ENCODE results near the gene PTCSC3. TPM values are rescaled to one million over a fixed set of nuclear protein-coding genes. Genes with fewer than 3 reads are reported as not detected.

Gene PTCSC3
- total and polyA plus RNA-seq, 9 of the 15 experiments (the other 6 are each of a cell fraction or from before 2014, with no cell fraction given), result not detected

DNA sequence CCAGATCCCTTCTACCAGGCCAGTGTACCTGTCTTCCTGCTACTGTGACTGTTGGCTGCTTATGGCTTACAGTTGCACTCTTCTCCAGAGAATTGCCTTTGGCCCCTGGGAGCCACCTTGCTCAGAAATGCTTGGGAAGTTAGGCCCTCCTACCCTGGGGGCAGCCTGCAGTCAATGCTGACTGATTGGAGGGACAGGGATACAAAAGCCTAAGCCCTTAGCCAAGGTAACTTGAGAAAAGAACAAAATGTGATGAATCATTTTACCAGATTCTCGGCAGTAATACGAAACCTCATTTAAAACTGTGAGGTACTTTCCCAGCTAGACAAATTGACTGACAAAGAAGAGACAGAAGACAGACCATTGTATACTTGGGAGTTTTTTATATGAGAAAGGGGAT is 47.3 kb downstream of the PTCSC3 start:
- no peak for ATAC-seq
- Histone ChIP-seq H3K36me3 (ENCODE audit: control insufficient read depth, insufficient read depth, low read length) (no peaks in the 10 kb centered on the region), H3K27ac (ENCODE audit: extremely low read depth, low read depth, low read length) (no peak overlapping the region), H4K20me1 (replicated peaks; ENCODE audit: control insufficient read depth, insufficient read depth, low read length) (no peaks in the 10 kb centered on the region), H3K9me3 (replicated peaks; ENCODE audit: control insufficient read depth, insufficient read depth, low read depth, low read length) (no peaks in the 10 kb centered on the region), H3K9ac (ENCODE audit: insufficient read depth in 1 of 2, low read depth in 2 of 2, low read length in 2 of 2) (no peak overlapping the region), H3K4me2 (ENCODE audit: insufficient read depth, low read length) (no peak overlapping the region), H3K27me3 (ENCODE audit: control insufficient read depth in 2 of 2, insufficient read depth in 2 of 2, low read length in 2 of 2) (no peaks in the 10 kb centered on the region), H3K79me2 (ENCODE audit: control insufficient read depth, insufficient read depth, low read length) (no peaks in the 10 kb centered on the region), H3K4me1 (replicated peaks in 1 of 2; ENCODE audit: control insufficient read depth in 2 of 2, insufficient read depth in 2 of 2, low read length in 2 of 2) (no peaks in the 10 kb centered on the region), H3K4me3 (no peak overlapping the region), H3K9me1 (ENCODE audit: control insufficient read depth, insufficient read depth, low read length) (no peaks in the 10 kb centered on the region), H2AFZ (ENCODE audit: low read depth, low read length) (no peak overlapping the region)
- POLR2A ChIA-PET, result no interaction called here
- in situ Hi-C loops (cut with MboI), result no loop called here
- WGBS (ENCODE audit: insufficient coverage, low coverage, missing lambda C conversion rate), result 0% methylated on average over 2 of the region's 2 CpGs
- intact Hi-C loops (cut with micrococcal nuclease), result no loop called here
- TF ChIP-seq NR4A1 (CRISPR knock-in tag; IDR thresholded peaks at IDR 0.05) (no peak), NR4A1 (tag; IDR thresholded peaks at IDR 0.05) (no peak), GTF2B (IDR thresholded peaks at IDR 0.05; ENCODE audit: extremely low read depth, insufficient read length) (no peak), SMAD1 (IDR thresholded peaks at IDR 0.05; ENCODE audit: low read depth, low read length, partially characterized antibody) (no peak), ZNF57 (CRISPR knock-in tag; IDR thresholded peaks at IDR 0.05) (no peak), HNRNPH1 (optimal IDR thresholded peaks at IDR 0.05; ENCODE audit: low read depth, low read length) (no peak)
- BruUV-seq (replicated peaks), result no TSS peak
- no peak for DNase-seq (ENCODE audit: extremely low read depth in 1 of 4, low spot score in 3 of 4)
- CTCF ChIA-PET (ENCODE audit: low intra/inter-chr PET ratio), result no interaction called here
- FAIRE-seq, result no peak

GRCh38 chr14:36113341-36113740 is 63.2 kb downstream of the PTCSC3 start:
- H3K9me3 ChIP-seq (replicated peaks; ENCODE audit: control insufficient read depth, insufficient read depth, low read depth, low read length), result no peaks in the 10 kb centered on the region
- H3K9me1 ChIP-seq (ENCODE audit: control insufficient read depth, insufficient read depth, low read length), result no peaks in the 10 kb centered on the region
- H3K27ac ChIP-seq (ENCODE audit: extremely low read depth, low read depth, low read length), result no peak overlapping the region
- in situ Hi-C loops (cut with MboI), result no loop called here
- H3K36me3 ChIP-seq (ENCODE audit: control insufficient read depth, insufficient read depth, low read length), result no peaks in the 10 kb centered on the region
- no peak overlapping the region for H2AFZ ChIP-seq (ENCODE audit: low read depth, low read length)
- no peaks in the 10 kb centered on the region for H4K20me1 ChIP-seq (replicated peaks; ENCODE audit: control insufficient read depth, insufficient read depth, low read length)
- no peak overlapping the region for H3K4me3 ChIP-seq
- ChIA-PET POLR2A (no interaction called here), CTCF (ENCODE audit: low intra/inter-chr PET ratio) (no interaction called here)
- no TSS peak for BruUV-seq (replicated peaks)
- H3K4me1 ChIP-seq (replicated peaks in 1 of 2; ENCODE audit: control insufficient read depth in 2 of 2, insufficient read depth in 2 of 2, low read length in 2 of 2), result no peaks in the 10 kb centered on the region
- peaks cover 0 to 3% of the 10 kb centered on the region in 2 experiments; a peak in 1 of 5 replicates for H3K27me3 ChIP-seq (ENCODE audit: control insufficient read depth in 2 of 2, insufficient read depth in 2 of 2, low read length in 2 of 2)
- no peak for DNase-seq (ENCODE audit: extremely low read depth in 1 of 4, low spot score in 3 of 4)
- intact Hi-C loops (cut with micrococcal nuclease), result no loop called here
- FAIRE-seq, result no peak
- H3K79me2 ChIP-seq (ENCODE audit: control insufficient read depth, insufficient read depth, low read length), result no peaks in the 10 kb centered on the region
- no peak overlapping the region for H3K9ac ChIP-seq (ENCODE audit: insufficient read depth in 1 of 2, low read depth in 2 of 2, low read length in 2 of 2)
- ATAC-seq, result no peak
- no peak overlapping the region for H3K4me2 ChIP-seq (ENCODE audit: insufficient read depth, low read length)
- 2% methylated on average over 4 of the region's 4 CpGs for WGBS (ENCODE audit: insufficient coverage, low coverage, missing lambda C conversion rate)
- TF ChIP-seq, protein P1, sequence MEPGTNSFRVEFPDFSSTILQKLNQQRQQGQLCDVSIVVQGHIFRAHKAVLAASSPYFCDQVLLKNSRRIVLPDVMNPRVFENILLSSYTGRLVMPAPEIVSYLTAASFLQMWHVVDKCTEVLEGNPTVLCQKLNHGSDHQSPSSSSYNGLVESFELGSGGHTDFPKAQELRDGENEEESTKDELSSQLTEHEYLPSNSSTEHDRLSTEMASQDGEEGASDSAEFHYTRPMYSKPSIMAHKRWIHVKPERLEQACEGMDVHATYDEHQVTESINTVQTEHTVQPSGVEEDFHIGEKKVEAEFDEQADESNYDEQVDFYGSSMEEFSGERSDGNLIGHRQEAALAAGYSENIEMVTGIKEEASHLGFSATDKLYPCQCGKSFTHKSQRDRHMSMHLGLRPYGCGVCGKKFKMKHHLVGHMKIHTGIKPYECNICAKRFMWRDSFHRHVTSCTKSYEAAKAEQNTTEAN (CRISPR knock-in tag; IDR thresholded peaks at IDR 0.05), result no peak
- TF ChIP-seq SIX5 (IDR thresholded peaks at IDR 0.05; ENCODE audit: borderline replicate concordance in 1 of 2, insufficient read depth in 1 of 2, low read depth in 1 of 2, low read length in 2 of 2) (no peak), ZC3H8 (IDR thresholded peaks at IDR 0.05) (no peak), CBX1 (IDR thresholded peaks at IDR 0.05; ENCODE audit: low read depth) (no peak), BHLHE40 (IDR thresholded peaks at IDR 0.05; ENCODE audit: low read length) (no peak), GTF2F1 (IDR thresholded peaks at IDR 0.05; ENCODE audit: low read depth, low read length) (no peak), SREBF2 (CRISPR knock-in tag; IDR thresholded peaks at IDR 0.05) (no peak), RBBP5 (IDR thresholded peaks at IDR 0.05; ENCODE audit: borderline replicate concordance, insufficient read depth, low read length, poor library complexity, severe bottlenecking) (no peak)
- TF ChIP-seq, protein P2, sequence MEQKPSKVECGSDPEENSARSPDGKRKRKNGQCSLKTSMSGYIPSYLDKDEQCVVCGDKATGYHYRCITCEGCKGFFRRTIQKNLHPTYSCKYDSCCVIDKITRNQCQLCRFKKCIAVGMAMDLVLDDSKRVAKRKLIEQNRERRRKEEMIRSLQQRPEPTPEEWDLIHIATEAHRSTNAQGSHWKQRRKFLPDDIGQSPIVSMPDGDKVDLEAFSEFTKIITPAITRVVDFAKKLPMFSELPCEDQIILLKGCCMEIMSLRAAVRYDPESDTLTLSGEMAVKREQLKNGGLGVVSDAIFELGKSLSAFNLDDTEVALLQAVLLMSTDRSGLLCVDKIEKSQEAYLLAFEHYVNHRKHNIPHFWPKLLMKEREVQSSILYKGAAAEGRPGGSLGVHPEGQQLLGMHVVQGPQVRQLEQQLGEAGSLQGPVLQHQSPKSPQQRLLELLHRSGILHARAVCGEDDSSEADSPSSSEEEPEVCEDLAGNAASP (IDR thresholded peaks at IDR 0.05), result no peak

All from K562 (cell line).